MM.1S (cell line): ENCODE results near the gene UTP4.

Experiments used
- CTCF ChIP-seq: fragments of 300-600 bp; sonication (generic); IDR thresholded peaks from 2 replicates; pipeline ENCODE4 v1.5.1; 2016; ENCODE audit warnings: antibody characterized with exemption, low read length, mixed read lengths
- EZH2 ChIP-seq: fragments of 300-600 bp; sonication (generic); optimal IDR thresholded peaks from 2 replicates; pipeline ENCODE3; 2017; ENCODE audit warnings: low read depth, mild to moderate bottlenecking, antibody characterized with exemption, low read length, mixed read lengths

GRCh38 chr16:69194488-69194887 is 62.0 kb downstream of the UTP4 start:
- TF ChIP-seq CTCF, result no peak
- TF ChIP-seq EZH2, result no peak
